KMS-11 (cell line): Measurements from ENCODE around the gene PAX2.

Experiments
- H2AFZ ChIP-seq: fragments of 200-600 bp; sonication (generic); 2 replicates; pipeline ENCODE4 v1.6.1; 2016; ENCODE audit warnings: antibody characterized with exemption, mixed run types, low read depth
- H3K27ac ChIP-seq: fragments of 200-600 bp; sonication (generic); 2 replicates; pipeline ENCODE4 v1.6.1; 2016; ENCODE audit warnings: mild to moderate bottlenecking, mixed run types
- H3K27me3 ChIP-seq: fragments of 200-600 bp; sonication (generic); 2 replicates; pipeline ENCODE4 v1.6.1; 2017; ENCODE audit warnings: mild to moderate bottlenecking, low read depth, mixed run types, moderate library complexity; ENCODE audit not compliant: insufficient read depth
- H3K36me3 ChIP-seq: fragments of 200-600 bp; sonication (generic); 2 replicates; pipeline ENCODE4 v1.6.1; 2017; ENCODE audit warnings: mild to moderate bottlenecking, mixed run types; ENCODE audit not compliant: insufficient read depth
- H3K4me1 ChIP-seq: fragments of 200-600 bp; sonication (generic); 2 replicates; pipeline ENCODE4 v1.6.1; 2016; ENCODE audit warnings: mild to moderate bottlenecking, low read depth, mixed run types; ENCODE audit not compliant: poor library complexity, severe bottlenecking
- H3K4me2 ChIP-seq: fragments of 200-600 bp; sonication (generic); 2 replicates; pipeline ENCODE4 v1.7.0; 2016; ENCODE audit warnings: mild to moderate bottlenecking, mixed run types
- H3K4me3 ChIP-seq: fragments of 200-600 bp; sonication (generic); IDR thresholded peaks from 2 replicates; pipeline ENCODE4 v1.6.1; 2017; ENCODE audit warnings: low read depth, low read length, mixed read lengths; ENCODE audit not compliant: insufficient read depth
- H3K79me2 ChIP-seq: fragments of 200-600 bp; sonication (generic); 2 replicates; pipeline ENCODE4 v1.6.1; 2016; ENCODE audit warnings: low read depth, mixed run types; ENCODE audit not compliant: insufficient read depth
- H3K9ac ChIP-seq: fragments of 200-600 bp; sonication (generic); 2 replicates; pipeline ENCODE4 v1.6.1; 2016; ENCODE audit warnings: mild to moderate bottlenecking, mixed run types
- H4K20me1 ChIP-seq: fragments of 200-600 bp; sonication (generic); 2 replicates; pipeline ENCODE4 v1.6.1; 2016; ENCODE audit warnings: mild to moderate bottlenecking, mixed run types; ENCODE audit not compliant: insufficient read depth
- CTCF ChIP-seq: fragments of 200-600 bp; sonication (generic); conservative IDR thresholded peaks from 2 replicates; pipeline ENCODE4 v1.6.1; 2017; ENCODE audit warnings: low read depth, mild to moderate bottlenecking, antibody characterized with exemption, low read length, moderate library complexity, mixed read lengths

PAX2 gene

GRCh38 chr10:100858261-100858660 is 112.9 kb downstream of the PAX2 start:
- H4K20me1 ChIP-seq = no peaks in the 10 kb centered on the region
- H3K79me2 ChIP-seq = no peaks in the 10 kb centered on the region
- no peak overlapping the region for H3K4me2 ChIP-seq
- H3K9ac ChIP-seq = no peak overlapping the region
- no peak overlapping the region for H2AFZ ChIP-seq
- no peak overlapping the region for H3K4me3 ChIP-seq
- TF ChIP-seq CTCF = no peak
- H3K36me3 ChIP-seq = no peaks in the 10 kb centered on the region
- no peaks in the 10 kb centered on the region for H3K4me1 ChIP-seq
- no peak overlapping the region for H3K27ac ChIP-seq
- H3K27me3 ChIP-seq = peaks cover 2% of the 10 kb centered on the region; the same call in 1 of the 2 replicates

DNA sequence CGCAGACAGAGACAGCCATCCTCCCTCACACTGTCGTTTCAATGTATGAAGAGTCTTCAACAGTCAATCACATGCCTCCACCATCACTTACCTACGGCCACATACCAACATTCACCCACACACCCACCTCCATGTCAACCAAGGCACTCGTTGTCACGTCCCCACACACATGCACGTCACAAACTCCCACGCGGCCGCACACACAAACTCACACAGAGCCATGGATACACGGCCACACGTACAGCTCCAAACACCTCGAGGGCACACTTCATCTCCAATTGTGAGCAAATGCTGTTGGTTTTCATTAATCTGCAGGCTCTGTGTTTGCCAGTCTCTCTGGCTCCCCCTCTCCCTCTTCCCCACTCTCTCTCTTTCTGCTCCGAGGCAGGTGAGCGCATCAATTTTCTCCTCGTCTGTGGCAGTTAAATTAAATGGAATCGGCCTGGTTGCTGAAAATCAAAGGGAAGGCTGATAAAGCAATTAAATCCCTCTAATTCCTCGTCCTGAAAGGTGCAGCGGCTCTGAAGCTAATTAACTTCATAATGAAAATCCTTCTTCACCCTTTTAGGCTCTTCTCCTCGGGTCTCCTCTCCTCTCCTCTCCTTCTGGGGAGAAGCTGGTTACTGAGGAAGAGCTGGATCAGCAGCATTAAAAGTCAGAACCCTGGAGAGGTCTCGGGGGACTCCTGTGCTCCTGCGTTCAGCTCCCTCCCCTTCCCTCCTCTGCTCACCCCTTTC is 113.5 kb downstream of the PAX2 start:
- no peaks in the 10 kb centered on the region for H3K4me1 ChIP-seq
- no peak for TF ChIP-seq CTCF

DNA sequence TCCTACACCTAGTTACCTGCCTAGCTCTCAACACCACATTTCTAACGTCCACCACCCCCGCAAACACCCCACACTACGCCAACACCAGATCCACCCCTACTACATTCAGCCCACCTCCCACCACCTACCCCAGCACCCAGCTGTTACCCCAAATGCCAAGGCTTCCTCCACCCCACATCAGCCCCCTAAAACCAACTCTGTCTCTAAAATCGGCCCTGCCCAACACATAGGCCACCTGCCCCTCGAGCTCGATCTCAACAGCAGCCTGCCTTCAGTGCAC is 114.0 kb downstream of the PAX2 start:
- Histone ChIP-seq H3K27me3 (peaks cover 2% of the 10 kb centered on the region; the same call in 1 of the 2 replicates), H3K4me2 (no peak overlapping the region), H3K36me3 (no peaks in the 10 kb centered on the region), H3K4me3 (no peak overlapping the region), H3K79me2 (no peaks in the 10 kb centered on the region), H2AFZ (no peak overlapping the region), H3K4me1 (no peaks in the 10 kb centered on the region), H4K20me1 (no peaks in the 10 kb centered on the region), H3K27ac (no peak overlapping the region), H3K9ac (no peak overlapping the region)
- no peak for TF ChIP-seq CTCF

More for the DNA sequence above, 113.5 kb downstream of the PAX2 start:
- Histone ChIP-seq H3K4me3 (no peak overlapping the region), H3K27ac (no peak overlapping the region), H2AFZ (no peak overlapping the region), H3K36me3 (no peaks in the 10 kb centered on the region), H4K20me1 (no peaks in the 10 kb centered on the region), H3K79me2 (no peaks in the 10 kb centered on the region), H3K9ac (no peak overlapping the region), H3K4me2 (no peak overlapping the region), H3K27me3 (peaks cover 2% of the 10 kb centered on the region; the same call in 1 of the 2 replicates)

DNA sequence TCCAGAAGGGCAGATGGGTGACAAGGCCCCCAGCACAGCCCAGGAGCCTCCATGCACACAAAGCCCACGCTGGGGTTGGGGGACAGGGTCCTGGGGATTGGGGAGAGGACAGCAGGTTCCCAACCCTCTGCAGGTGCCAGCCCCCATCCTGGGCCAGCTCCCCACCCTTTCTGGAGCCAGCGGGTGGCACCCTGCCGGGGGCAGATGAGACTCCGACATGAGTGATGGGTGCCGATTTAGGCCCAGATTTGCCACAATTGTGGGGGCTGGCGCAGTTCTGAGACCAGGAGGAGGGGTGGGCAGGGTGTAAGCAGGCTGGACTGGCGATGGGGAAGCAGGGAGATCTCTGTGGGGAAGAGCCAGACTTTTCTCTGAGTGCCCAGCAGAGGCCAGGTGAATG is 118.1 kb downstream of the PAX2 start:
- Histone ChIP-seq H3K9ac (no peak overlapping the region), H3K27me3 (no peaks in the 10 kb centered on the region), H3K4me2 (no peak overlapping the region), H2AFZ (no peak overlapping the region), H3K79me2 (no peaks in the 10 kb centered on the region), H3K4me3 (no peak overlapping the region), H3K27ac (no peak overlapping the region), H3K36me3 (no peaks in the 10 kb centered on the region), H4K20me1 (no peaks in the 10 kb centered on the region), H3K4me1 (no peaks in the 10 kb centered on the region)
- no peak for TF ChIP-seq CTCF
